ENCODE results near the gene NTNG2.

DNA sequence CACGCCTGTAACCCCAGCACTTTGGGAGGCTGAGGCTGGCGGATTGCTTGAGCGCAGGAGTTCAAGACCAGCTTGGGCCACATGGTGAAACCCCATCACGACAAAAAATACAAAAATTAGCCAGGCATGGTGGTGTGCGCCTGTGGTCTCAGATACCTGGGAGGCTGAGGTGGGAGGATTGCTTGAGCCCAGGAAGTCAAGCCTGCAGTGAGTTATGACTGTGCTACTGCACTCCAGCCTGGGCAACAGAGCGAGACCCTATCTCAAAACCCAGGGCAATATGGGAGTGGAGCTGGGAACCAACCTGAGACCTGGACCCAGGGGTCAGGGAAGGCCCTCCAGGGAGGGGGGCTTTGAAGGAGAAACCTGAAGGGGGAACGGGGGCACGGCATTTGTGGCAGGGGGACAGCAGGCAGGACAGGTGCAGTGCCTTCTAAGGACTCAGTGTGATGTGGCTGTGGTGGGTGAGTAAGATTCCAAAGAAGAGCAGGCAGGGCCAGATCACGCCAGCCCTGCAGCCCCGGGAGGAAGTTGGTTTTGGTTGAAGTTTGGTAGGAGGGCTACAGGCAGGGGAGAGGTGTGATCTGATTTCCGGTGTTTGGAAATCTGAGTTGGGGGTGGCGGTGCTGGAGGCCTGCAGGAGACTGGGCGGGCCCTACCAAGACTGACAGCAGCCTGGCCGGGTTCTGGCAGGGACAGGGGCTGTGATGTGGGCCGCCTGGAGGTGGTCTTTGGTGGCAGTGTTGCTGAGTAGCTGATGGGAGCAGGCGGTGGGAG is 46.2 kb downstream of the NTNG2 start:
- TF ChIP-seq POLR2AphosphoS5 (IDR thresholded peaks at IDR 0.05; ENCODE audit: low read depth, low read length): no peak
- TF ChIP-seq TAF1 (IDR thresholded peaks at IDR 0.05; ENCODE audit: borderline replicate concordance, low read depth, low read length): no peak
- no peak for TF ChIP-seq POLR2A (IDR thresholded peaks at IDR 0.05; ENCODE audit: low read depth, low read length)
